Mesothelial cell of epicardium (in vitro differentiated cells): ENCODE measurements around the gene ARHGAP35. TPM values are rescaled to one million over a fixed set of nuclear protein-coding genes. Genes with fewer than 3 reads are reported as not detected.
"Not testable (repeated sequence)": the region's sequence is repeated elsewhere in the genome, so short reads cannot be mapped to it uniquely, and the experiment has no call there.

Source experiments
- DNase-seq, 2 experiments: peaks; one replicate each; pipeline ENCODE4 v3.0.0; 2021; ENCODE audit warnings: low spot score in 2 of 2; ENCODE audit not compliant: unreplicated experiment in 2 of 2
- H3K27ac Mint-ChIP-seq: 2 replicates; pipeline ENCODE4 v1.8.0; 2021; ENCODE audit warnings: mixed read lengths
- H3K27me3 Mint-ChIP-seq: 2 replicates; pipeline ENCODE4 v1.8.0; 2021; ENCODE audit warnings: low read depth, mixed read lengths
- H3K36me3 Mint-ChIP-seq: 2 replicates; pipeline ENCODE4 v1.8.0; 2021; ENCODE audit warnings: mixed read lengths
- H3K4me1 Mint-ChIP-seq: 2 replicates; pipeline ENCODE4 v1.8.0; 2021; ENCODE audit warnings: mixed read lengths
- H3K4me3 Mint-ChIP-seq: 2 replicates; pipeline ENCODE4 v1.8.0; 2021; ENCODE audit warnings: mild to moderate bottlenecking, moderate library complexity, mixed read lengths
- H3K9me3 Mint-ChIP-seq: 2 replicates; pipeline ENCODE4 v1.8.0; 2021; ENCODE audit warnings: mixed read lengths
- total RNA-seq: library from RNA; stranded (reverse); gene quantifications from 3 replicates; pipeline ENCODE4 v1.2.1, GENCODE V29; 2021
- TF ChIP-seq, protein P1 (sequence below): fragments of 200-600 bp; sonication (generic); IDR thresholded peaks from one replicate; pipeline ENCODE4 v1.5.0; 2021; ENCODE audit warnings: antibody characterized with exemption; ENCODE audit not compliant: unreplicated experiment

ARHGAP35 gene
- total RNA-seq, 1 donor from 2014 or later: 77.9 TPM

GRCh38 chr19:46847528-46847927 lies 13.3 kb upstream of the ARHGAP35 start:
- no peak for DNase-seq
- TF ChIP-seq, protein P1, sequence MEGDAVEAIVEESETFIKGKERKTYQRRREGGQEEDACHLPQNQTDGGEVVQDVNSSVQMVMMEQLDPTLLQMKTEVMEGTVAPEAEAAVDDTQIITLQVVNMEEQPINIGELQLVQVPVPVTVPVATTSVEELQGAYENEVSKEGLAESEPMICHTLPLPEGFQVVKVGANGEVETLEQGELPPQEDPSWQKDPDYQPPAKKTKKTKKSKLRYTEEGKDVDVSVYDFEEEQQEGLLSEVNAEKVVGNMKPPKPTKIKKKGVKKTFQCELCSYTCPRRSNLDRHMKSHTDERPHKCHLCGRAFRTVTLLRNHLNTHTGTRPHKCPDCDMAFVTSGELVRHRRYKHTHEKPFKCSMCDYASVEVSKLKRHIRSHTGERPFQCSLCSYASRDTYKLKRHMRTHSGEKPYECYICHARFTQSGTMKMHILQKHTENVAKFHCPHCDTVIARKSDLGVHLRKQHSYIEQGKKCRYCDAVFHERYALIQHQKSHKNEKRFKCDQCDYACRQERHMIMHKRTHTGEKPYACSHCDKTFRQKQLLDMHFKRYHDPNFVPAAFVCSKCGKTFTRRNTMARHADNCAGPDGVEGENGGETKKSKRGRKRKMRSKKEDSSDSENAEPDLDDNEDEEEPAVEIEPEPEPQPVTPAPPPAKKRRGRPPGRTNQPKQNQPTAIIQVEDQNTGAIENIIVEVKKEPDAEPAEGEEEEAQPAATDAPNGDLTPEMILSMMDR: no peak
- Mint-ChIP-seq H3K27me3 (no peaks in the 10 kb centered on the region), H3K36me3 (peaks cover 18% of the 10 kb centered on the region), H3K4me3 (no peak overlapping the region), H3K4me1 (peaks cover 14% of the 10 kb centered on the region), H3K27ac (peak overlapping the region; percentile 1), H3K9me3 (no peaks in the 10 kb centered on the region)

DNA sequence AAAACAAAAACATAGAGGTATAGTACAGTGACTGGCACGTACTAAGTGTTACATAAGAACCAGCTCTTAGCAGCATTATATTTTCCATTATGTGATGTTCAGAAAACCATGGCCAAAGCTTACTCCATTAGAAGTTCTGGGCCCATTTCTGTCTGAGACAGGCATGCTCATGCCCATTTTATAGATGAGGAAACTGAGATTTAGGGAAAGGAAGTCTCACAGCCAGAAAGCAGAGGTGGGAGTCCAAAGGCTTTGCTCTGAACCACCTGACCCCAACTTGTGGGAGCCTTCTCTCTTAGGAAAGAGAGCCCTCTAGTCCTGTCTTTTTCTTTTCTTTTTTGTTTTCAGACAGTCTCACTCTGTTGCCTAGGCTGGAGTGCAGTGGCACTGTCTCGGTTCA lies 12.4 kb upstream of the ARHGAP35 start:
- TF ChIP-seq, protein P1: no peak
- no peak overlapping the region for H3K4me3 Mint-ChIP-seq
- DNase-seq: no peak
- peaks cover 14% of the 10 kb centered on the region for H3K4me1 Mint-ChIP-seq
- peaks cover 10% of the 10 kb centered on the region for H3K36me3 Mint-ChIP-seq
- H3K9me3 Mint-ChIP-seq: no peaks in the 10 kb centered on the region
- H3K27me3 Mint-ChIP-seq: no peaks in the 10 kb centered on the region
- no peak overlapping the region for H3K27ac Mint-ChIP-seq

GRCh38 chr19:46849610-46850009 lies 11.2 kb upstream of the ARHGAP35 start:
- Mint-ChIP-seq H3K9me3 (no peaks in the 10 kb centered on the region), H3K36me3 (peaks cover 6% of the 10 kb centered on the region), H3K27me3 (no peaks in the 10 kb centered on the region), H3K4me1 (peaks cover 14% of the 10 kb centered on the region), H3K4me3 (peak overlapping the region; percentile 82), H3K27ac (peak overlapping the region; percentile 96)
- TF ChIP-seq, protein P1: no peak
- no peak for DNase-seq

DNA sequence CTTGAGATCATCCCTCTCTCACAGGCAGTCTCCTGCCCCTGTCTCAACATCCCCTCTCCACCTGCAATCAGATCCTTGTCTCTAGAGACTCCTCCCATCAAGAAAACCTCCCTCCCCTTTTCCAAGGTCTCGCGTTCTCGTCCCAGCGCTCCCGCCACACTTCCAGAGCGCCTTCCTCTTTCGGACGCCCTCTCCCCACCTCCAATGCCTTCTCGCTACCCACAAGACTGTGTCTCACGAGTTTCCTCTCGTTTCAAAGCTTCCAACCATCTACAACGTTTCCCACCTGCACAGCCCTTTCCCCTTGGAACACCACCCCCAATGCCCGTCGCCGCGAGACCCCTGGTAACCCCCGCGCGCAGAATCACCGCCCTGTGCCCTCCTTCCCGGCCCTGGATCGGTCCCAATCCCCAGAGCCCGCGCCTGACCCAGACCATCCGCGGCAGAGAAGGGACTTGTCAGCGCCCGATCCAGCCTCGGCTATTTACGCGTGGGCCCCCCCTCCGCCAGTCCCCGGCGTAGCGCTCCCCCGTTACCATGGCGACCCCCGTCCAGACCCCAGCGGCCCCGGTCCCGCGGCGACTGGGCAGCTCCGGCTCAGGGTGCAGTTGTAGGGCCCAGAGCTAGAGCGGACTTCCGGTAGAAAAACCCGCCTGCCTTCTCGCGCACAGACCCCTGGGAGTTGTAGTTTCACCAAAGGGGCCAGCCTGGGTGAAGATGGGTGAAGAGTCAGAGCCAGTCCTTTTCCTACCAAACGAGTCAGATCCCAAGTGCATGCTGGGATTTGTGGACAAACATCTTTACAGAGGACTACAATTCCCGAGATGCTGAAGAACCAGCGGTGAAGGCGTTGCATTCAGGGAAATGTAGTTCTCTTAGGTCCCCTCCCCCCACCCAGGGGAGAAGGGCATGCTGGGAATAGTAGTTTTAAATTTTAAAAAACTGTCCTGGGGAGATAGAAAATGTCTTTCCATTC lies 10.3 kb upstream of the ARHGAP35 start, which contains the start of gene AP2S1:
TSS of gene AP2S1 (minus strand) at position 619 of the 976 bp plus-strand sequence. CDS start at position 539, 80 bp downstream.
- H3K9me3 Mint-ChIP-seq: no peaks in the 10 kb centered on the region

GRCh38 chr19:46852830-46853229 lies 8.0 kb upstream of the ARHGAP35 start:
- peaks cover 17% of the 10 kb centered on the region for H3K4me1 Mint-ChIP-seq
- H3K27ac Mint-ChIP-seq: no peak overlapping the region
- DNase-seq: no peak
- peaks cover under 1% of the 10 kb centered on the region for H3K36me3 Mint-ChIP-seq
- H3K27me3 Mint-ChIP-seq: no peaks in the 10 kb centered on the region
- no peak overlapping the region for H3K4me3 Mint-ChIP-seq
- TF ChIP-seq, protein P1: no peak
- H3K9me3 Mint-ChIP-seq: no peaks in the 10 kb centered on the region

More for the DNA sequence above, 10.3 kb upstream of the ARHGAP35 start, which contains the start of gene AP2S1:
- peak within 1 kb of the TSS; percentile 96 for H3K27ac Mint-ChIP-seq
- H3K36me3 Mint-ChIP-seq: peaks cover 6% of the 10 kb centered on the region
- TF ChIP-seq, protein P1: no peak
- no peaks in the 10 kb centered on the region for H3K27me3 Mint-ChIP-seq
- H3K4me1 Mint-ChIP-seq: peaks cover 14% of the 10 kb centered on the region
- H3K4me3 Mint-ChIP-seq: peak within 1 kb of the TSS; percentile 82
- DNase-seq: peak; percentile 88 to 93

GRCh38 chr19:46854698-46855097 lies 6.1 kb upstream of the ARHGAP35 start:
- not testable (repeated sequence) for H3K4me3 Mint-ChIP-seq, H3K36me3 Mint-ChIP-seq, H3K27ac Mint-ChIP-seq, H3K27me3 Mint-ChIP-seq, DNase-seq, H3K9me3 Mint-ChIP-seq
- peaks cover 11% of the 10 kb centered on the region for H3K4me1 Mint-ChIP-seq
